Endothelial cell of umbilical vein (primary cell): ENCODE results near the gene MED29. TPM values are rescaled to one million over a fixed set of nuclear protein-coding genes. Genes with fewer than 3 reads are reported as not detected.

Experiments
- BruUV-seq: library from RNA; stranded (reverse); fragments of 400-500 nt; replicated peaks from 2 replicates; lab custom pipeline; 2021; lab: Mats Ljungman, UMichigan
- CTCF ChIA-PET: fragments of 300-600, 350-600 bp; sonication (Branson Sonifier 250); formaldehyde crosslinking; loops from one replicate; lab custom pipeline; 2021; ENCODE audit warnings: antibody characterized with exemption, inconsistent platforms; lab: Charles Lee
- POLR2A ChIA-PET: fragments of 300-600, 350-600 bp; sonication (Branson Sonifier 250); formaldehyde crosslinking; loops from one replicate; lab custom pipeline; 2021; ENCODE audit warnings: antibody characterized with exemption, inconsistent platforms; lab: Charles Lee
- DNase-seq: peaks from one replicate; pipeline ENCODE4 v3.0.0-alpha.2; 2011; ENCODE audit warnings: low read depth, low spot score
- FAIRE-seq: peaks from 2 replicates; lab custom pipeline; 2011; peaks lifted over from hg19 to GRCh38; lab: Jason Lieb, UNC
- H2AFZ ChIP-seq: 2 replicates; pipeline ENCODE4 v1.6.0; 2012; ENCODE audit warnings: low read depth, low read length, control low read depth, inconsistent platforms
- H3K27ac ChIP-seq: 2 replicates; pipeline ENCODE4 v1.5.1; 2011; ENCODE audit warnings: low read depth, mild to moderate bottlenecking, control low read depth, low read length, moderate library complexity; ENCODE audit not compliant: insufficient read depth
- H3K27me3 ChIP-seq, 2 experiments: 2 replicates each; pipeline versions ENCODE4 v1.6.0 to v1.6.1; 2011; ENCODE audit warnings: low read length in 2 of 2, mixed read lengths in 1 of 2; ENCODE audit not compliant: control insufficient read depth in 2 of 2, insufficient read depth in 2 of 2
- H3K36me3 ChIP-seq, 2 experiments: 2 replicates in 1 of 2; 3 replicates in 1 of 2; pipeline ENCODE4 v1.5.1; 2011; ENCODE audit warnings: low read length in 2 of 2, mild to moderate bottlenecking in 1 of 2, moderate library complexity in 1 of 2; ENCODE audit not compliant: control insufficient read depth in 2 of 2, insufficient read depth in 2 of 2; ENCODE audit errors: extremely low read depth in 1 of 2
- H3K4me1 ChIP-seq: 3 replicates; pipeline ENCODE4 v1.5.1; 2011; ENCODE audit warnings: mild to moderate bottlenecking, low read length; ENCODE audit not compliant: control insufficient read depth, insufficient read depth; ENCODE audit errors: extremely low read depth
- H3K4me2 ChIP-seq: 2 replicates; pipeline ENCODE4 v1.6.1; 2011; ENCODE audit warnings: low read length, control low read depth, mixed read lengths; ENCODE audit not compliant: insufficient read depth
- H3K4me3 ChIP-seq, 3 experiments: fragments of 200-600 bp in 1 of 3; sonication (generic), shearing (Covaris generic) in 1 of 3; replicated peaks in 1 of 3; 2 replicates each; pipeline ENCODE4 v1.5.1; 2011 to 2016; ENCODE audit warnings: control low read depth in 3 of 3, low read length in 3 of 3, mild to moderate bottlenecking in 2 of 3, inconsistent platforms in 1 of 3, low read depth in 1 of 3, moderate library complexity in 1 of 3; ENCODE audit not compliant: insufficient read depth in 1 of 3
- H3K79me2 ChIP-seq: 2 replicates; pipeline ENCODE4 v1.6.0; 2012; ENCODE audit warnings: low read length, inconsistent platforms; ENCODE audit not compliant: control insufficient read depth, insufficient read depth
- H3K9ac ChIP-seq: replicated peaks from 2 replicates; pipeline ENCODE3; 2011; ENCODE audit warnings: low read length, control low read depth; ENCODE audit not compliant: insufficient read depth; ENCODE audit errors: extremely low read depth
- H3K9me1 ChIP-seq: replicated peaks from 3 replicates; pipeline ENCODE4 v1.6.0; 2011; ENCODE audit warnings: mild to moderate bottlenecking, low read length; ENCODE audit not compliant: control insufficient read depth, insufficient read depth; ENCODE audit errors: extremely low read depth
- H3K9me3 ChIP-seq: replicated peaks from 2 replicates; pipeline ENCODE4 v1.5.1; 2012; ENCODE audit warnings: low read length, inconsistent platforms; ENCODE audit not compliant: control insufficient read depth, insufficient read depth
- H4K20me1 ChIP-seq: replicated peaks from 2 replicates; pipeline ENCODE3; 2011; ENCODE audit warnings: mild to moderate bottlenecking, low read length; ENCODE audit not compliant: control insufficient read depth, insufficient read depth; ENCODE audit errors: extremely low read depth
- FOS ChIP-seq: IDR thresholded peaks from 2 replicates; pipeline ENCODE4 v1.6.1; 2011; ENCODE audit warnings: mild to moderate bottlenecking, low read length, moderate library complexity, borderline replicate concordance; ENCODE audit not compliant: insufficient read depth
- JUN ChIP-seq: IDR thresholded peaks from 2 replicates; pipeline ENCODE4 v1.6.1; 2011; ENCODE audit warnings: borderline replicate concordance, low read depth; ENCODE audit not compliant: insufficient read length, insufficient read depth
- MYC ChIP-seq: IDR thresholded peaks from one replicate; pipeline ENCODE4 v1.6.1; 2011; ENCODE audit warnings: mild to moderate bottlenecking, low read depth, low read length
- POLR2A ChIP-seq: IDR thresholded peaks from 2 replicates; pipeline ENCODE4 v1.6.1; 2012; ENCODE audit warnings: low read depth, mild to moderate bottlenecking, control low read depth, low read length
- POLR2AphosphoS5 ChIP-seq: IDR thresholded peaks from 2 replicates; pipeline ENCODE4 v1.6.1; 2012; ENCODE audit warnings: low read depth, mild to moderate bottlenecking, control low read depth, low read length, moderate library complexity; ENCODE audit not compliant: insufficient read depth
- dilution Hi-C: fragments of 300-500 bp; cut with MboI; formaldehyde crosslinking; loops from one replicate; pipeline ENCODE4 v1.15.0; 2019; ENCODE audit warnings: low sequenced_read_pairs; ENCODE audit not compliant: extremely low pct_ligation_motif_present
- intact Hi-C: fragments of 100-400 bp; cut with micrococcal nuclease; formaldehyde crosslinking; loops from one replicate; pipeline ENCODE4 v1.10.0; 2022
- polyA plus RNA-seq, 4 experiments: library from polyadenylated mRNA; depleted of rRNA in 3 of 4; stranded (reverse) in 3 of 4; unstranded in 1 of 4; fragments of >200 nt; gene quantifications; 2 replicates each; pipeline versions ENCODE4 v1.2.1 to v1.2.3, GENCODE V29; 2011 to 2012; ENCODE audit warnings: missing spikeins in 1 of 4
- total RNA-seq: library from RNA; stranded (reverse); gene quantifications from 2 replicates; pipeline ENCODE4 v1.2.3, GENCODE V29; 2021
- TF ChIP-seq, protein P1 (sequence below), 2 donors: IDR thresholded peaks; 1 replicate in 1 of 2; 2 replicates in 1 of 2; pipeline ENCODE4 v1.5.1; 2011; ENCODE audit warnings: low read length in 2 of 2, mild to moderate bottlenecking in 2 of 2, moderate library complexity in 2 of 2, control low read depth in 1 of 2, inconsistent platforms in 1 of 2, low read depth in 1 of 2; ENCODE audit not compliant: insufficient read depth in 1 of 2; ENCODE audit errors: extremely low read depth in 1 of 2

Gene MED29
- total and polyA plus RNA-seq, 2 donors (not counting 3 experiments of a cell fraction or from before 2014, with no cell fraction given) = 25.5 to 50.4 TPM

DNA sequence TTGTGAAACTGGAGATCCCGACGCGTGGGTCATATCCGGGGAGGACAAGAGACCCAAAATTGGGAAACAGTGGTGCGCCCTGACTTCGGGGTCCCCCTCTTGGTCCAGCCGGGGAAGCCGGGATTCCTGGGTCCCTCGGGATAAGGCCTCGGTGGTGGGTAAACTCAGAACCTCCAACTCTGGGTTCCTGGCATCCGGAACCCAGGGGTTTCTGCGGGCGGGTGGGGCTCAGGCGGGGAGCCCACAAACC, 16.2 kb downstream of the MED29 start:
- Histone ChIP-seq H3K4me1 (peaks cover 53% of the 10 kb centered on the region), H4K20me1 (no peaks in the 10 kb centered on the region), H3K79me2 (peaks cover 22% of the 10 kb centered on the region), H3K27ac (peak overlapping the region; percentile 83), H3K9ac (peak overlapping the region; percentile 92), H3K9me3 (no peaks in the 10 kb centered on the region), H2AFZ (no peak overlapping the region), H3K4me2 (peak overlapping the region; percentile 83), H3K27me3 (no peaks in the 10 kb centered on the region), H3K9me1 (no peaks in the 10 kb centered on the region), H3K4me3 (peak overlapping the region; percentile 71 to 96 (median 88)), H3K36me3 (no peaks in the 10 kb centered on the region)
- BruUV-seq = no TSS peak
- DNase-seq (no peak), FAIRE-seq (no peak)
- dilution Hi-C loops = no loop called here
- no peak for TF ChIP-seq MYC
- TF ChIP-seq, protein P1, sequence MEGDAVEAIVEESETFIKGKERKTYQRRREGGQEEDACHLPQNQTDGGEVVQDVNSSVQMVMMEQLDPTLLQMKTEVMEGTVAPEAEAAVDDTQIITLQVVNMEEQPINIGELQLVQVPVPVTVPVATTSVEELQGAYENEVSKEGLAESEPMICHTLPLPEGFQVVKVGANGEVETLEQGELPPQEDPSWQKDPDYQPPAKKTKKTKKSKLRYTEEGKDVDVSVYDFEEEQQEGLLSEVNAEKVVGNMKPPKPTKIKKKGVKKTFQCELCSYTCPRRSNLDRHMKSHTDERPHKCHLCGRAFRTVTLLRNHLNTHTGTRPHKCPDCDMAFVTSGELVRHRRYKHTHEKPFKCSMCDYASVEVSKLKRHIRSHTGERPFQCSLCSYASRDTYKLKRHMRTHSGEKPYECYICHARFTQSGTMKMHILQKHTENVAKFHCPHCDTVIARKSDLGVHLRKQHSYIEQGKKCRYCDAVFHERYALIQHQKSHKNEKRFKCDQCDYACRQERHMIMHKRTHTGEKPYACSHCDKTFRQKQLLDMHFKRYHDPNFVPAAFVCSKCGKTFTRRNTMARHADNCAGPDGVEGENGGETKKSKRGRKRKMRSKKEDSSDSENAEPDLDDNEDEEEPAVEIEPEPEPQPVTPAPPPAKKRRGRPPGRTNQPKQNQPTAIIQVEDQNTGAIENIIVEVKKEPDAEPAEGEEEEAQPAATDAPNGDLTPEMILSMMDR (IDR thresholded peaks at IDR 0.05; ENCODE audit: extremely low read depth in 1 of 2, insufficient read depth in 1 of 2, low read depth in 1 of 2, low read length in 2 of 2) = no peak
- no peak for TF ChIP-seq JUN
- TF ChIP-seq POLR2AphosphoS5 = no peak
- TF ChIP-seq POLR2A = no peak
- no peak for TF ChIP-seq FOS
- ChIA-PET POLR2A (interaction anchor here (0.5 to 2.4 kb wide), 3 partner anchors 10 to 289 kb away, joined by 3 to 10 read pairs (median 3); partner anchors contain the start of genes MED29 and PAF1), CTCF (interaction anchor here (2.3 to 5.0 kb wide), 2 partner anchors 10 to 16 kb away, joined by 6 to 42 read pairs; partner anchors contain the start of genes MED29 and PAF1)
- intact Hi-C loops = no loop called here
